HG02642 (cell line): Measurements from ENCODE around the gene AGPS.

Experiments used
- ATAC-seq: cut with Tn5 transposase; IDR thresholded peaks from one replicate; pipeline ENCODE4 v1.9.1; 2021; ENCODE audit warnings: mild to moderate bottlenecking; ENCODE audit not compliant: unreplicated experiment, poor library complexity

AGPS gene

DNA sequence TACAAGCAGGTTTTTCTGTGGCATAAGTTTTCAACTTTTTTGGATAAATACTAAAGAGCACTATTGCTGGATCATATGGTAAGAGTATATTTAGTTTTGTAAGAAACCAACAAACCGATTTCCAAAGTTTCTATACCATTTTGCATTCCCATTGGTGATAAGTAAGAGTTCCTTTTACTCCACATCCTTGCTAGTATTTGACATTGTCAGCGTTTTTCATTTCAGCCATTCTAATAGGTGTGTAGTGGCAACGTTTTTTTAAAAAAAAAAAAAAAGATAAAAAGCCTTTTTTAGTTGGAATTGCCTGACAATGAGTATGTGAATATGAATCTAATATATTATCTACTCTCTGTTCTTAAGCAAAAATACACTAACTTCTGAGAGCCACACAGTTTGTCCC lies 185.9 kb downstream of the AGPS start:
- no peak for ATAC-seq

DNA sequence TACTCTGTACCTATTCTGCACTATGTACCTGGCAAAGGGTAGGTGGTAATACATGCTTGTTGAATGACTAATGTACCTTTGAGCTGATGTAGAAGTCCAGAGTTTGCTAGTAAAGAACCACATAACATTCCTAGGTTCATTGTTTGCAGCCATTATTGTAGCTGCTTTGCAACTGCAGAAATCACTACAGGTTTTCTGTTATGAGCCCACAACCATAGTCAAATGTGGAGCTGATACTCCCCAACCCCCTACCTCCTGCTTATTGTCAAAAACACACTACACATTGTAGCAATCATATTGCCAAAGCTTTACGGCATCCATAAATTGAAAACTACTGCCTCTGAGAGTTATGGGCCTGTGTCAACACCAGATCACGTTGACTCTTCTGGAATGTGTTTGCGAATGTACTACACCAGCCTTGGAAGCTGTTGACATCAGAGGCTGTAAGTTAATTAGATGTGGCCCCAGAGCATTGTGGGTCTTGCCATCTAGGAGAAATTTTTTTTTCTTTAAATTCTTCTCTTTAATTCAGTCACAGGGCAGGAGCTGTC lies 187.0 kb downstream of the AGPS start:
- no peak for ATAC-seq

DNA sequence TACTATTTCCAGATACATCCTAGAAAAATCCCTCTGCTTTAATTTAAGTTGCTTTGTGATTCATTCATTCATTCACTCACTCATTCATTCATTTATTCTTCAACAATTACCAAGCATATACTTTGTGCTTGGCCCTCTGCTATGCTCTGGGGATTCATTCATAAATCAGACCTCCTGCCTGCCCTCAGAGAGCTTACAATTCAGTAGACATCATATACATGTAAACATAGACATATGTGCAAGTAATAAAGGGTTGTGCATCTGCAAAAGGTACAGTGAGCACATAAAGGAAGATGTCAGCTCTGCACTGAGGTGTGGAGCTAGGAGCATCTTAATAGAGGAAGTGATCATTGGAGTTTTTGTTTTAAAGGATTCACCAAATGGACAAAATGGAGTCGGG lies 189.4 kb downstream of the AGPS start:
- no peak for ATAC-seq

DNA sequence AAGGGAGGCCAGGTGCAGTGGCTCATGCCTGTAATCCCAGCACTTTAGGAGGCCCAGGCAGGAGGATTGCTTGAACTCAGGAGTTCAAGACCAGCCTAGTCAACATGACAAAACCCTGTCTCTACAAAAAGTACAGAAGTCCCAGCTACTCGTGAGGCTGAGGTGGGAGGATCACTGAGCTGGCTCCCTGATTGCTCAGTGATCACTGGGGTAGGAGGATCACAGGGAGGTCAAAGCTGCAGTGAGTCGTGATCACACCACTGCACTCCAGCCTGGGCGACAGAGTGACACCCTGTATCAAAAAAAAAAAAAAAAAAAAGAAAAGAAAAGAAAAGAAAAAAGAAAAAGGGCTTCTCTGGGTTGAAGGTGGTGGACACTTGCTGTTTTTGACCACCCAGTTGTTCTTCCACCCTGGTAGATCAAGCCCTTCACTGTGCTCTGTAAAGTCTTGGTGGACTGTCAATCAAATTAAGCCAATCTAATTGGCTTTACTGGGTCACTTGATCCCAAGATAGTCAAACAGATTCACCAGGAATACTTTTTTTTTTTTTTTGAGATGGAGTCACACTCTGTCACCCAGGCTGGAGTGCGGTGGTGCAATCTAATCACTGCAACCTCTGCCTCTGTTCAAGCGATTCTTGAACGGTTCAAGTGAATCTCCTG lies 191.6 kb downstream of the AGPS start:
- no peak for ATAC-seq

DNA sequence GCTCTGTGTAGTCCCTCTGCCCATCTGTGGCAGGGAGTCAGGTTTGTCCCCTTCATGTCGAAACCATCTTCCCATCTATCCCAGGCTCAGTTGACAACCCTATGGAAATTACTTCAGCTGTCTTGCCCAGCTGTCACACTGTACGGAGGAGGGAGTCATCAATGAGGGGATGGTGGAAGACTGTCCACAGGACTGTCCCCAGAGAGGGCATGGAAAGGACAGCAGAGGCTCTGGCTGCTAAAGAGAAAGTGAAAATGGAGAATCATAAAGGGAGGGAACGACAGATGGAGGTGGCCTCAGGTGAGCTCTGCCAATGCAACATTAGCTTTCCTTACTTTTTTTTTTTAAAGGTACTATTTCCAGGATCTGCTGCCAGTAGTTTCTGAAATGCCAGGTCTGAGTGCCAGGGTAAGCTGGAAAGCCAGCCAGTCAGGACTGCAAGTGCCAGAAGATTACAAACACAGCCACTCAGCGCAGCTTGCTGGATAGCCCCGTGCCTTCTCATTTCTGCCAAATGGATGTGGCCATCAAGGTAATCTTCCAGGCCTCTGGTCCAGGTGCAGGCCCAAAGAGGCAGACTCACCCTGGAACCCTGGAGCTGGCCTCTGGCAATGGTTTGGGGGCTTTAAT lies 192.8 kb downstream of the AGPS start:
- ATAC-seq, result no peak

DNA sequence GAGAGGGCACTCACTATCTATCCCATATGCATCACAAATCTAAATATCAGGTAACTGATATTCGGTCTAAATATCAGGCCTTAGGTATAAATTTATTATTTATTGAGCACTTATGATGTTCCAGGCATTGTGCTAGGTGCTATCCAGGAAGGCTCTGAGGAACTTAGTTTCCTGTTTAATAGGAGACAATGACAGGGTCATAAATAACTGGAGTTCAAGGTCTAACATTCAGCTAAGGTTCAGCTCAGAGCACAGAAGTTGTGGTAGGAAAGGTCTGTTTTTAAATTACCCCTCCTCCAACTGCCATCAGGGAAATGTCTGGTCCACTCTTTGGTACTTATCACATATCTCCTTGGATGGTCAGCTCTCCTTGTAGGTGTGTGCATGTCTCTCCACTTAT lies 193.6 kb downstream of the AGPS start:
- no peak for ATAC-seq

DNA sequence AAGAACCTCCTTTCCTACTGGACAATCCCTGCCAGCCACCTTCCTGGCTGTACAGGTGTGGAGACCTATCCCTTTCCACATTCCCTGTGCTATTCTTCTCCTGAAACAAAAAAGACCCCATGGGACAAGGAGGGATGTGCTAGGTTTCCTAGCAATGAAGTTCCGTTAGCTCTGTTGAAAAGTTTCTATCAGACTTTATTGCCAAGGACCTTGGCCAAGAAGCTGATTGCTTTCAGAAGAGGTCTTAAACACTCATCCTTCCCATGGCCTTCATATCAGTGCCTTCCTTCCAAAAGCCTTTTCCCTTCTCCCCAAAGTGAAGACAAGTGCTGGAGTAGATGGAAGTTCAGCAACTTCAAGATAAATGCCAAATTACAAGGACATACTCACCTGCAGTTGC lies 194.8 kb downstream of the AGPS start:
- ATAC-seq, result no peak

DNA sequence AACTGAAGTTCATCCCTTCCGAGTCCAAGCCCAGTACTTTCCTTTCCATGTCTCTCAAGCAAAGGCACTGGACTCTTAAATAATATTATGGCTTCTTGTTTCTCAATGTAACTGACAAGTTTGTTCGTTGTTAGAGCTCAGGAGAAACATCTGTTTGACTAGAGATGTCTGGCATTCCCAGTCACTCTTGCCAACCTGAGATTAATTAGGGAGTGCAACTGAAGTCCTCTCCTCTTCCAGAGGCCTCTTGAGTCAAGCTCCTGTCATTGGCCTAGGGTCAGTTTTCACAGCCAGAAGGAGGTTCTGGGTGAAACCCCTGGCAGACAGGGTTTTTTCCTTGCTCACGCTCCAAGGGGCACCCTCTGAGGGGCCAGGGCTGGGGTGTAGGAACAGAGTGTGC lies 196.1 kb downstream of the AGPS start:
- no peak for ATAC-seq

DNA sequence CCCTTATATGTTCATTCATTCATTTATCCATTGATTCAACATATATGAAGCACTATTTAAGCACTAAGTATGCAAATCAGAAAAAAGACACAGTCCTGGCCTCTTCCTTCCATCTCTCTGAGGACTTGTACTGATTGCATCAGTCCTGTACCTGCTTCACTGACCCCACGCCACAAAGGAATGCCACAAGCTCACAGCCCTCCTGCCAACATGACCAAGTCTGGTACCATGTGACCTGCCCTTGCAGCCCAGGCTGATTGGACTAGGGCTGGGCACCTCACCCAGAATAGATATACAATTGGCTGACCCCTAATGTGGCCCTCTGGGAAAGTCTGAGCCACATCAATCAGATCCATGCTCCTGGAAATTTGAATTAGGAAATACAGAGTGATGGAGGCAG lies 196.6 kb downstream of the AGPS start:
- no peak for ATAC-seq

DNA sequence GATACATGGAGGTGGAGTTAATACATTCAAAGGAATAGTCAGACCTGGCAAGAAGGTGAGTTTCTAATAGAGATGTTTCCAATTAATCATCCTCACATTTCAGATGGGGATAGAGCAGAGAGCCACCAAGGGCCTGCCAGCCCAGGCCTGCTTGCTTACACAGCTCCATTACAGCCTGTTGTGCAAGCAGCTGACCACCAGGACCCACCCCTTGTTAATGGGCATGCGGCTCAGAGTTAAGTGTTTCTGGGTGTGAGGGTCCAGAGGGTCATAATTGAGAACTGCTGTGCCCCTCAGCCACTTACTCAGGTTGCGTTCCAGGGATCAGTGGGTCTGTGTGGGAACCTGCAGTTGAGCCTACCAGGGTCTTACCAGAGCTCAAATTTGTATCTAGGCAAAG lies 199.8 kb downstream of the AGPS start:
- ATAC-seq, result no peak

DNA sequence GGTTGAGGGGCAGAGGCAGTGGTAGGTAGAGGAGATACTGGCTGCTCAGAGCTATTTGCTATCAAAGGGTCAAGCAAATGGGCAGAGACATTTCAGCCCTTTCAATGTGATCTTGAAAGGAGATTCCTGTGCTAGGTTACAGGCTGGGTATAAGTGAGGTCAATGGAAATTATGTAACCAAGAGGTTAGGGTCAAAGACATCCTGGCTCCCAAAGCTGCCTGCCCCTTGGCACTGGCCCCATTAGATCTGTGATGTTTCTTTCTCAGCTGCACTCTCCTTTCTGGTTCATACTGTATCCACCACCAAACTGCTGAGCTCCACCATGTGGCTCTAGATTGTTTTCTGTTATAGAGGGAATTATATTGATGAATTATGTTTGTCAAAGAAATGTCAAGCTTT lies 200.4 kb downstream of the AGPS start:
- ATAC-seq, result no peak

DNA sequence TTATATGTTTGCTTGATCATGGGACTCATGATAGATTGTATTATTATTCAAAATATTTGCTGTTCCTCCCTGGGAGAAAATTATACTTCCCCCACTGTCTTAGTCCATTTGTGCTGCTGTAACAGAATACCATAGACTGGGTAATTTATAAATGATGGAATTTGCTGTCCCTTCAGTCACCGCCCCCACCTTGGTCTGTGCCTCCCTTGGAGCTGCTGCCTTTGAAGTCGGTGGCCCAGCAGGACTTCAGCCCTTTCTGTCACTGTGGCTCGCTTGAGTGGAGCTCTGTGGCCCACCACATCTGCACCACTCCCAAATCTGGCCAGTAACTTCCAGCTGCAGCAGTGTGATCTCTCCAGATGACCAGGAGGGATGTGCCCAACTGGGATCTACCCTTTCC lies 200.8 kb downstream of the AGPS start:
- ATAC-seq, result no peak
